Epithelial cell of esophagus (primary cell): ENCODE measurements around the gene ACOT9.

Experiments
- DNase-seq: peaks from one replicate; pipeline ENCODE4 v3.0.0; 2010; ENCODE audit warnings: low read depth
- H3K4me3 ChIP-seq: 2 replicates; pipeline ENCODE4 v1.5.1; 2011; ENCODE audit warnings: mild to moderate bottlenecking, low read length, control low read depth
- TF ChIP-seq, protein P1 (sequence below): IDR thresholded peaks from 2 replicates; pipeline ENCODE4 v1.5.1; 2011; ENCODE audit warnings: low read depth, mild to moderate bottlenecking, low read length, control low read depth, inconsistent platforms; ENCODE audit not compliant: insufficient read depth; ENCODE audit errors: missing control alignments

The ACOT9 gene

DNA sequence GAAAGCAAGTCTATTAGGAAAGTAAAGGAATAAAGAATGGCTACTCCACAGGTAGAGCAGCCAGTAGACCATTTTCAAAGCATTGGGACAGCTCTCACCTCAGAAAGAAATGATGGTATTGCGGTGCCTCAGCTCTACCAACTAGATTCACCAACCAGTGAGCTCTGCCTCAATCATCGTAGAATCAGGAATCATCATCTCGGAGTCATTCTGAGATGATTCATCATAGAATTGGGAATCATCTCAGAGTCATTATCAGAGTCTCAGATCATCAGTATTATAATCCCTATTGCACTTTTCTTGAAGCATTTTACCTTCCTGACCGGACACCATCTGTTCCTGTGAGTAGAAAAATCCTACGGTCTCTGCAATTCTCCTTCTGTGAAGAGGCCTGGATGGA is 22.4 kb upstream of the ACOT9 start:
- TF ChIP-seq, protein P1, sequence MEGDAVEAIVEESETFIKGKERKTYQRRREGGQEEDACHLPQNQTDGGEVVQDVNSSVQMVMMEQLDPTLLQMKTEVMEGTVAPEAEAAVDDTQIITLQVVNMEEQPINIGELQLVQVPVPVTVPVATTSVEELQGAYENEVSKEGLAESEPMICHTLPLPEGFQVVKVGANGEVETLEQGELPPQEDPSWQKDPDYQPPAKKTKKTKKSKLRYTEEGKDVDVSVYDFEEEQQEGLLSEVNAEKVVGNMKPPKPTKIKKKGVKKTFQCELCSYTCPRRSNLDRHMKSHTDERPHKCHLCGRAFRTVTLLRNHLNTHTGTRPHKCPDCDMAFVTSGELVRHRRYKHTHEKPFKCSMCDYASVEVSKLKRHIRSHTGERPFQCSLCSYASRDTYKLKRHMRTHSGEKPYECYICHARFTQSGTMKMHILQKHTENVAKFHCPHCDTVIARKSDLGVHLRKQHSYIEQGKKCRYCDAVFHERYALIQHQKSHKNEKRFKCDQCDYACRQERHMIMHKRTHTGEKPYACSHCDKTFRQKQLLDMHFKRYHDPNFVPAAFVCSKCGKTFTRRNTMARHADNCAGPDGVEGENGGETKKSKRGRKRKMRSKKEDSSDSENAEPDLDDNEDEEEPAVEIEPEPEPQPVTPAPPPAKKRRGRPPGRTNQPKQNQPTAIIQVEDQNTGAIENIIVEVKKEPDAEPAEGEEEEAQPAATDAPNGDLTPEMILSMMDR = no peak
- peak; percentile 65 for DNase-seq
- no peak overlapping the region for H3K4me3 ChIP-seq

DNA sequence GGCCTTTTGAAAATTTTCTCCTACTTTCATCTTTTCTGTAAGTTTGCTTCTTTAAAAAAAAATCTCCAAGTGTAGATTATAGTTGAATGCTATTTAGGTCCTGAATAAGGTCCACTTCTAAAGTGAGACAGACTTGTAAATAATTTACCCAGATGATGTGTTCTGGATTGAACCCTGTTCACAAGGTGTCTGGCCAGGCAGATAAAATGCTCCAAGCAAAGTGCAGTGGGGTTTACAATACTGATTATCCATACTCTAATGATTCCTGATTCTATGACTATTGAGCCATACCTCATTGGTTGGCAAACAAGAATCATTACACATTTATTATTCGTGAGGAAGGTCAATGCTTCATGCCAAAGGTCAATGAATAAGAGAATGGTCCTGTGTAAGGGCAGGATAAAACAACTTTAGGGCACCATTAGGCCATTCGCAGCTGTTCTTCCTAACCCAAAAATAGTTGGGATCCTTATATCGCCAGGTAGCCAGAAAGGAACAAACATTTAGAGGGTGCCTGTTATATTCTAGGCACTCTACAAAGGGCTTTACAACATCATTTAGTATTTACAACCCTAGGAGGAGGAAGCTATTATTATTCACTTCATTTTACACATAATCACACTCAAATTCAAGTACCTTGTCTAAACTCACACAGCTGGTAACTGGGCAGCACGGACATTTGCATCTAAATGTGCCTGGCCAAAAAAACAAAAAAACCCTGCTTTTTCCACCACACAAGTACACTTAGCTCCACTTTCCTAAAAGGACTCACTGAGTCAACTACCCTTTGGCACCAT is 21.3 kb upstream of the ACOT9 start:
- H3K4me3 ChIP-seq = no peak overlapping the region
- no peak for DNase-seq
- TF ChIP-seq, protein P1 = no peak

DNA sequence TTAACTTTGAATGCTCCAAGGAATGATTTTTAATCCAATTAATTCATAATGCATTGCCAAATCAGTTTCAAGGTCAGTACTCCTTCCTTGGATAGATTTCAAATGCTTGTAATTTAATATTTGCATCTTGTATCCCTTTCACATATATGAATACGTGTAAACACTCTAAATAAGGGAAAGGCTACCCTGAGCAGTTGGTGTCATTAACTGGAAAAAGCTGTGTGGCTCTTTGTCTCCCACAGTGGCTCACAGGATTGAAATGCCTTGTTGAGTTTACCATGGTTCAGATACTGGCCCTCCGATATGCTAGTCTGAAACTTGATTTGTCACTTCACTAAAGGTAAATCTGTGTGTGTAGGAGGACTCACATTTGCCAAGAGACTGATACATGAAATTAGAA is 16.7 kb upstream of the ACOT9 start:
- H3K4me3 ChIP-seq = no peak overlapping the region
- no peak for DNase-seq
- TF ChIP-seq, protein P1 = no peak

DNA sequence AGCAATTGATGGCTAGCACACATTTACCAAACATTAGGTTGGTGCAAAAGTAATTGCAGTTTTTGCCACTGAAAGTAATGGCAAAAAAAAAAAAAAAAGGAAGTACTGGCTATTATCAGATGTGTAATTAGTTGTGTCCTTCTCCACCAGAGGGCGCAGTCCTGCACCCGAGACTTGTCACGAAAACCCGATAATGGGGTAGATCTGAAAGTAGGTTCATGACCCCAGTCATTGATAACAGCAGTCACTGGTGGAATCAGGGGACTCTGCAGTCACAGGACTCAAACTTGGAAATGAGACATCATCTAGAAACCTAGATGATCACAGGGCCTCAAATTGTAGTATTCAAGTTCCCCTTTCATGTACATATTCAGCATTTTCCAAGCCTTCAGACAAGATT is 13.1 kb upstream of the ACOT9 start:
- peak; percentile 50 for DNase-seq

DNA sequence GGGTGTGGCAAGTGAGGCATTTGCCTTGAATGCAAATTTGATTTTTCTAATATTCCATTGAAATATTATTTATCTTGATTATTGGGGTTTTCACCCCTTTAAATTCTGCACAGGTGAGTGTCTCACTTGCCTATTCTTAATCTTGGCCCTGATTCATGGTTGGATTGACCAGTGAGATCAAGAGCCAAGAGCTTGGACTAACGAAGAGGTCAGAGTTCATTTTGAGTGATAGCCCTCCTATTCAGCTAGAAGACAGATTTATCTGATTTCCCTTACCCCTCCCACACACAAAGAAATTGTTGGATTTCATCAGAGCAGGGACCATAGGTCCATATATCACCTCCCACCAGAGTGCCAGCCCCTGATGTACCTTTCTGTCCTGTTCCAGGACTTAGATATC is 11.6 kb upstream of the ACOT9 start:
- no peak for DNase-seq
- no peak overlapping the region for H3K4me3 ChIP-seq
- TF ChIP-seq, protein P1 = no peak

More for the DNA sequence above, 13.1 kb upstream of the ACOT9 start:
- TF ChIP-seq, protein P1 = peak; percentile 56
- no peak overlapping the region for H3K4me3 ChIP-seq

DNA sequence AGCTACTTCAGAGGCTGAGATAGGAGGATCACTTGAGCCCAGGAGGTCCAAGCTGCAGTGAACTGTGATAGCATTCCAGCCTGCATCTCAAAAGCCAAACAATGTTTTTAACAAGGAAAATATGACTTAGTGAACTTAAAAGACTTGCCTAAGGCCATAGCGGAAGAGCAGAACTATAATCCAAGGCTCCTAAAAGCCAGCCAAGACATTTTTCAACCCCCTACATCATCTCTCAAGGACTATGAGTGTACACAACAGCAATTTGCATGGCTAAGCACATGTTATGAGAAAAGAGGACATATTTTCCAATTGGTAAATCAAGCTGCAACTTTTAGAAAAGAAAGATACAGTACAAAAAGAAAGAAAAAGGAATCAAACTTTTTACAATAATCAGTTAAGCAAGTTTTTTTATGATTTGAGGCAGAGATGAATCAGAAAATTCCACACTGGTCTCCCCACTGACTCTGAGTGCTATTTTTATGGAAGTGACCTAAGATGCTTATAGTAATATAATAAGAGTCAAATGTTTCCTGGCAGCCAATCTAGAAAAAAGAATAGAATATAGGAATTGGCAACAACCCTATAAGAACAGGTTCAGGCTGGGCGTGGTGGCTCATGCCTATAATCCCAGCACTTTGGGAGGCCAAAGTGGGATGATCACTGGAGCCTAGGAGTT is 9.8 kb upstream of the ACOT9 start:
- H3K4me3 ChIP-seq = no peak overlapping the region
- peak; percentile 38 for DNase-seq
- TF ChIP-seq, protein P1 = no peak
